IPS DF 4.7 (cell line): Measurements from ENCODE around the gene RER1.

Experiments
- DNase-seq: peaks from one replicate; pipeline ENCODE4 v3.0.0-alpha.2; 2013; ENCODE audit warnings: low spot score; ENCODE audit errors: extremely low read depth

The RER1 gene

GRCh38 chr1:2445162-2445822 lies 53.7 kb downstream of the RER1 start:
- no peak for DNase-seq

GRCh38 chr1:2445823-2446215 lies 54.2 kb downstream of the RER1 start:
- no peak for DNase-seq

GRCh38 chr1:2446394-2446793 lies 54.8 kb downstream of the RER1 start:
- no peak for DNase-seq

GRCh38 chr1:2446861-2447260 lies 55.2 kb downstream of the RER1 start:
- DNase-seq: no peak

- no peak for DNase-seq
Observed at GRCh38 chr1:2447276-2448097, 55.8 kb downstream of the RER1 start.

- no peak for DNase-seq
Observed at GRCh38 chr1:2448098-2448445, 56.4 kb downstream of the RER1 start.

GRCh38 chr1:2449636-2450454 lies 58.2 kb downstream of the RER1 start:
- DNase-seq: no peak

- DNase-seq: no peak
Observed at GRCh38 chr1:2451741-2452140, 60.1 kb downstream of the RER1 start.

- no peak for DNase-seq
Observed at GRCh38 chr1:2452201-2452931, 60.7 kb downstream of the RER1 start.

GRCh38 chr1:2452932-2453315 lies 61.3 kb downstream of the RER1 start:
- DNase-seq: no peak

- no peak for DNase-seq
Observed at GRCh38 chr1:2454227-2454626, 62.6 kb downstream of the RER1 start.
